GM21529 (cell line): ENCODE data around the gene HDGFL3.
"Not testable (repeated sequence)": the region's sequence is repeated elsewhere in the genome, so short reads cannot be mapped to it uniquely, and the experiment has no call there.

ENCODE experiments used
- ATAC-seq: cut with Tn5 transposase; IDR thresholded peaks from one replicate; pipeline ENCODE4 v1.9.1; 2021; ENCODE audit not compliant: unreplicated experiment

Gene HDGFL3

GRCh38 chr15:83104141-83104540, 103.5 kb downstream of the HDGFL3 start:
- ATAC-seq = no peak

GRCh38 chr15:83102346-83102745, 105.3 kb downstream of the HDGFL3 start:
- ATAC-seq = no peak

- ATAC-seq = no peak
Measured at GRCh38 chr15:83100097-83100646, 107.5 kb downstream of the HDGFL3 start.

GRCh38 chr15:83099290-83099689, 108.3 kb downstream of the HDGFL3 start:
- ATAC-seq = no peak

GRCh38 chr15:83098079-83098478, 109.5 kb downstream of the HDGFL3 start:
- no peak for ATAC-seq

GRCh38 chr15:83094583-83094982, 113.0 kb downstream of the HDGFL3 start:
- ATAC-seq = no peak

- ATAC-seq = peak; percentile 91
Measured at GRCh38 chr15:83092309-83092976, 115.2 kb downstream of the HDGFL3 start.

GRCh38 chr15:83091965-83092308, 115.7 kb downstream of the HDGFL3 start:
- ATAC-seq = not testable (repeated sequence)

- no peak for ATAC-seq
Measured at GRCh38 chr15:83090465-83090864, 117.2 kb downstream of the HDGFL3 start.

GRCh38 chr15:83088876-83089275, 118.7 kb downstream of the HDGFL3 start:
- ATAC-seq = no peak

- ATAC-seq = no peak
Measured at GRCh38 chr15:83087576-83087975, 120.0 kb downstream of the HDGFL3 start.

- ATAC-seq = not testable (repeated sequence)
Measured at GRCh38 chr15:83085864-83086552, 121.6 kb downstream of the HDGFL3 start.

GRCh38 chr15:83085461-83085860, 122.2 kb downstream of the HDGFL3 start:
- ATAC-seq = not testable (repeated sequence)

GRCh38 chr15:83082730-83083386, 124.8 kb downstream of the HDGFL3 start:
- no peak for ATAC-seq

GRCh38 chr15:83081256-83082014, 126.2 kb downstream of the HDGFL3 start:
- ATAC-seq = no peak

GRCh38 chr15:83078712-83079111, 128.9 kb downstream of the HDGFL3 start:
- no peak for ATAC-seq
